NOMO-1 treated with dmso at 0.1 percent for 144 hours (cell line): ENCODE results near the gene LCP2.
"Not testable (repeated sequence)": the region's sequence is repeated elsewhere in the genome, so short reads cannot be mapped to it uniquely, and the experiment has no call there.

Source experiments
- DNase-seq: peaks from one replicate; lab custom pipeline; 2025; ENCODE audit not compliant: unreplicated experiment; lab: John Stamatoyannopoulos, UW

The LCP2 gene

DNA sequence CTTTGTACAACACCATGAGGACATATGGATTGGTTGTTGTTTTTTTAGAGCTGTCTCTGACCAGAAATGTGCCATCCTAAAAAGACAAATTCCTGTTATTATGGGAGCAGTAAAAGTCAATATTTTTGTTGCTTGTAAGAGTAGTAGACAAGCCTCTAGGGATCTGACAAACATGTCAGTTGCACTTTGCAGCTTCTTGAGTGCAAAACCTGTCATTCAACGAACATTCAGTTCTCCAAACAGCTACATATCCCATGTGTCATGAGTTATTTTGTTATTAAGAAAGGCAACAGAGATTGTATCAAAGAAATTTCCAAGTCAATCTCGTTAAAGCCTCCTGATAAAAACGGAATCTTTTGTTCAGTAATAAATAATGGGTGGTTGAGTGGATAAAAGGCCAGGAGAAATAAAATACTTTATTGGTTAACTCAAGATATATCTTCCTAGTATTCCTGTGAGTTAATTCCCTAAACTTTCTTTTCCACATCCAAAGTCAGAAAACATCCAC, 46.7 kb downstream of the LCP2 start:
- no peak for DNase-seq

DNA sequence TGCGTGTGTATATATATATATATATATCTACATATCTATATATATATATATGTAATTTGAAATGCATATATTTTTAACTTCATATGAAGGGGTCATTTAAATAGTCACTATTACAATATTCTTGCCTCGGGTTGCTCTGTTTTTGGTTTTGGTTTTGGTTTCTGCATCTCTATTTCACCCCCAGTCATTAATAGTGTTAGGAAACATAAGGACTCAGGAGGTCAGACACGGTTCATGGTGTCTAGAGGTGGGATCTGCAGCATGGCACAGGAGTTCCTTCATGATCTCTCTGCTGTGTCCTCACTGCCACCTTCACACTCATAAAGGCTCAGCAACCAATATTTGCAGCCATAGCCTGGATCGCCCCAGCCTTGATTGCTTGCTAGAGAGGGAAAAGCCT, 48.2 kb downstream of the LCP2 start:
- DNase-seq = no peak

DNA sequence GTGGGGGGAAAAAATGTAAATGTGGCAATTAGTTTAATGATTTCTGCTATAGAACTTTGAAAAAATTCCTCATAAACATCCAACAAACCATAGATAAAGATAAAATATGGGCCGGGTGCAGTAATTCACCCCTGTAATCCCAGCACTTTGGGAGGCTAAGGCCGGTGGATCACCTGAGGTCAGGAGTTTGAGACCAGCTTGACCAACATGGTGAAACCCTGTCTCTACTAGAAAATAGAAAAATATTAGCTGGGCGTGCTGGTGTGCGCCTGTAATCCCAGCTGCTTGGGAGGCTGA, 48.7 kb downstream of the LCP2 start:
- DNase-seq = not testable (repeated sequence)

DNA sequence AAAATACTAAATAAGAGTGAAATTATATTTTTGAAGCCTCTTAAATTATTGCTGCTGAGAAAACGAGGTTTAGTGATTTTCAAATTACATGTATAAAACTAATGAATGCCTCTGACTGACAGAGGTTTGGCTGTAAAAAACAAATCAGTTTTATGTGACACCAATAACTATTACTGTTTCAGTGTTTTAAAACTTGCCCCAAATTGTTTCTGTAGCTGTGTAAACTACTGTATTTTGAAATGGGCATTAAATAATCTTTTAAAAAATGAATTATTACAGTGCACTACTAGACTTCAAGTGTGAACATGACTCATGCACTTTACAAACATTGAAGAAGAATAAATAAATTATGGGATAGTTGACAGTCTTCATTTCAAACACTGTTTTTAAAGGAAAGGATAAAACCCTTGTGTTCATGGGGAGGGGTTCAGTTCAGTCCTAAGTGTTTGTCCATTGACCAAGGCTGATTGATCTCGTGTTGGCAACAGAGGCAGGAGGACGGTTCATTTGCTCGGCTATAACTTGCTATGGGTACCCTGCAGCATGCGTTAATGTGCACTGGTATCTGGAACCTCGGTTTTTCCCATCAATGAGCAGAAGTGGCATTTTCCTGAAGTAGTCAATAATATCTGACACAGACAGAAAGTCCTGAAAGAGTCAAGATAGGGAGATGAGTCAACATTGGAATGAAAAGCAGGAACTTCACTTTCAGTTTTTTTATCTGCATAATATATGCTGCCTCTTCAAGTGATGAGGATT, 49.2 kb downstream of the LCP2 start:
- DNase-seq = no peak

DNA sequence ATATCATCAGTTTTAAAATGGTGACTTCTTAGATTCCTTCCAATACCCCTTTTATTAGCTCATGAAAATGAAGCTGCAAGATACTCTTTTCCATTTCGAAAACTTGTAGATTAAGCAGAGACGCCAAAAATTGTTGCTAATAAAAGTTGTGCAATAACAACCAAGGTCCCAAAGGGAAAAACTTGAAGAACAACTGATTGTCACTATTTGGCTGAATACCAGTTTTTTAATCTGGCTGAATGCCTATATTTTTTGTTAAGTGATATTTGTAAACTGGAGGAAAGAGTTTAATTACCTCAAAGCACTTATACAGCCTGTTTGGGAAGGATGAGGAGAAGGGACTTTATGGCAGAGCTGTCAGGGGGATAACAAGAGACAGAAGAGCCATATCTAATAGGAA, 50.2 kb downstream of the LCP2 start:
- no peak for DNase-seq

DNA sequence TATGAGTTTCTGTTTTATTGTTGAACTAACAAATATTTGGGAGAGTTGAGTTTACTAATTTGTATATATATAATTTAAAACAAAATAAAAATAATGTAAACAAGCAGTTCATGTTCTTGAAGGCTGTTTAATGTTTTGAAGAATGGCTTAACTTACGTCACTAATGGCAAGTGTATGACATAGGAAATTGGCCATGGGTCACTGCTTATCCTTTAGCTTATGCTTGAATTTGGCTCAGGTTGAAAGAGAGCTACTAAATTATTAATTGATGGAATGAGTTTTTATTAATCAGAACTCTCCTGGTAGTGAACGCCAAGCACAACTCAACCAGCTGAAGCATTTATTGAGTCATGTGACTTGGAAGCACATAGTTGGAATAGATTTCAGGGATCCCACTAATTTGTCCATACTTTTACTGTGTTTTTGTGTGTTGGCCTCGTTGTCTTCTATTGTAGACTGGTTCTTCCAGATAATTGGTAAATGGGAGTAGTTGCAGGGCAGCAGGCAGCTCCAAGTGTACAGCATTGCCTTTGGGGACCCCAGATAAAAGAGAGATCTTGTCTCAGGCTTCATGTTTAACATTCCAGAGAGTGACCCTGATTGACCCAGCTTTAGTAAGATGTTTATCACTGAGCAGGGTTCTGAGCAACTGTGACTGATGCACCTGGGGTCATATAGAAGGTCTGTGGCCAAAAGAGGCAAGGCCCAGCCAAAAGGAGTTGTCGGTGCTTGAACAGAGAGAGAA, 51.3 kb downstream of the LCP2 start:
- no peak for DNase-seq

DNA sequence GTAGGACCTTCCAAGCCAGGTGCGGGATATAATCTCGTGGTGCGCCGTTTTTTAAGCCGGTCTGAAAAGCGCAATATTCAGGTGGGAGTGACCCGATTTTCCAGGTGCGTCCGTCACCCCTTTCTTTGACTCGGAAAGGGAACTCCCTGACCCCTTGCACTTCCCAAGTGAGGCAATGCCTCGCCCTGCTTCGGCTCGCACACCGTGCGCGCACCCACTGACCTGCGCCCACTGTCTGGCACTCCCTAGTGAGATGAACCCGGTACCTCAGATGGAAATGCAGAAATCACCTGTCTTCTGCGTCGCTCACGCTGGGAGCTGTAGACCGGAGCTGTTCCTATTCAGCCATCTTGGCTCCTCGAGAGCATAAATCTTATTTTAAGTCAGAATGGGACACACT, 52.1 kb downstream of the LCP2 start:
- DNase-seq = not testable (repeated sequence)

DNA sequence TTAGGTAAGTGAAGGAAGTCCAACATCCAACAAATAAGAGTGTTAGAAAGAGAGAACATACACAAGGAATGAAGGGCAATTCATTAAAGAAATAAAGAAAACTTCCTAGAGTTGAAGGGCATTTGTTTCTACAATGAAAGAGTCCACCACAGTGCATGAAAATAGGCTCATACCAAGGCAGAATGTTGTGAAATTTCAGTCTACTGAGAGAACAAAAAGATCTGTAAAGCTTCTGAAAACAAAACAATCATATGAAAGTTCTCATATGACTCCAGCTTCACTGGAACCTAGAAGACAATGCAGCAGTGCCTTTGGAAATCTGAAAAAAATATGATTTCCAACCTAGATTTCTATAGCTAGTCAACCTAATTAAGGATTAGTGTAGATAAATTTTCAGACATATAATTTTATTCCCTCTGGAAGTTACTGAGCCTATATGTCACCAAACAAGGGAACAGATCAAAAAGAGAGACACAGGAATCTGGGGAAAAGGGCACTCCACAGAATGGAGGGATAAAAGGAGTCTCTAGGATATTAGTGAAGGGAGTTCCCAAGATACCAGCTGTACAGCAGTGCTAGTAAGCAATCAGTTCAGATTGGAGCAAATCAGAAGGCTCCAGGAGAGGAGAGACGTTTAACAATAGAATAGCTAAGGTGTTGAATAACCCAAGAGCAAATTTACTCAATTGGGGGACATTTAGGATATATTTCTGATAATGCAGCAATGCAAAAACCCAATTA, 59.0 kb downstream of the LCP2 start:
- no peak for DNase-seq

DNA sequence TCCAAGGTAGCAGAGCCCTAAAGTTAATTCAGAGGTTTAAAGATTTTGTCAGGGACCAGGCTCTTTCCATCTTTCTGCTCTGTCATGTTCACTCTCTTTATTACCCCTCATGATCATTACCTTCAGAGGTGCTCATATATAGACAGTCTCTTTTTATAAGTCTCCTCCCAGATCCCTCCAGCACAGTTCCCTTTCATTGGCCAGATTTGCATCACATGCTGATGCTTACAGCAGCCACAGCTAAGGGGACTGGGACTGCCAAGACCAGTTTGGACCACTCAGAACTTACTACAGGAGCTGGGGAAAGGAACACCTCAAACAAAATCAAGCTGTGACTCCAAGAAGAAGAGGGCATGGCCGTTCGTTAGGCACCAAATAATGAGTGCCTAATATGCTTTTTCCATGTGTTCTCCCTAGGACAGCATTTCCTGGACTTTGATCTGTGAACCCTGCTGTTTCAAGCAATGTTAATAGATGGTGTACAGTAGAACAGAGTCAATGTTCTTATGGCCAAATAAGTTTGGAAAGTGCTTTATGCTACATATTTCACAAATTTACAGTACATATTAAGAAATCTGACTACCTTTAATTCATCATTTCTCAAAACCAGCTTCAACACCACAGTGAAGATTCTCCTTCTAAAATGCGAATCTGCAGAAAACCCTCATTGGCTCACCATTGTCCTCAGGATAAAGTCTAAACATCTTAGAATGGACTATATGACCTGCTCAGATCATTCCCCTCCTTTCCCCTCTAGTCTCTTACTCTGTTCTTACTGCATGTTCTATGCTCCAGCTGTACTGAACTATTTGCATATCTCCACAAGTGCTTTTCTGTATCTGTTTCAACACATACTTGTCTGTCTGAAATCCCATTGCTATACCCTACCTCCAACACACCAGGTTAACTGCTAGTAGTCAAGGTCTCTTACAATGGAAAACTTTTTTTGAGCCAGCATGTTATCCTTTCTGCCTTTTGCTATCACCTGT, 61.4 kb downstream of the LCP2 start:
- DNase-seq = no peak

DNA sequence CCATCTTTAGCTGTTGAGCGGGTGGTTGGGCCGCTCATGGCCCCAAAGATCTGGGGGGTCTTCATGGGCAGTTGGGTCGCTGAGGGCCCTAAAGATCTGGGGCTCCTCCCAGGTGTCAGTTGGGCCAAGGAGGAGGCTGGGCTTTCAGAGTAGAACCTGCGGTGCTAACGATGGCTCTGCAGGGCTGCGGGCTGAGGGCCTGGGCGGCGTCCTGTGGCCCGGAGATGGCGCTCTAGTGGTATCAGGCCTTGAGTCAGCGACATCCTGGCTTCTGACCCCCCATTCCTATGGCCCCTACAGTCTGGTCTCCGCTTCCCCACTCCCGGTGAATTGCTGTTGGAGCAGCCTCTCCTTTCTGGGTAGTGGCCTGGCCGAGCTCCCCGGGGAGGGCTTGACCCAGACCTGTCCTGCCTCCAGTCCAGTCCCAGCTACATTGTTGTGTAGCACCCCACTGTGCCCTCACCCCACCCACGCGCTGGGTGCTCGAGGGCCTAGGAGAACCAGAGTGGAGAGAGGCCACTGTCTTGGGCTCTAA, 64.2 kb downstream of the LCP2 start:
- DNase-seq = no peak

DNA sequence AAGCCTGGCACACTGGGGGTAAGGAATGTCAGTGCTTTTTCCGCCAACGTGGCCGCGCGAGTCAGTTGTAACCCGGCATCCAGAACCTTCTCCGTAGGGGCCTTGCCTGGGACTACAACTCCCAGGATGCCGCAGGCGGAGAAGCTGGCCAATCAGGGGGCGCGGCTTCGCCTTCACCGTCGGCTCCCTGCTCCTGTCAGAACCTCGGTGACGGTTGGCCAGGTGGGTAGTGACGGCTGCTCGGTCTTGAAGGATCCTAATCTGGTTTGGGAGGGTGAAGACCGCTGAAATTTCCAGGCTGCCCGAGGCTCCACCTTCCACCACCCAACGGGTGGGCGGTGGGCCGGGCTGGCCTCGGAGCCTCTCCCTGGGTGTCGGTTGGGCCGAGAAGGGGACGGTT, 64.8 kb downstream of the LCP2 start, which contains the start of gene C5orf58:
Gene C5orf58 (plus strand): TSS at position 200 of the 400 bp plus-strand sequence. CDS start 1,992 bp downstream, outside the sequence.
- DNase-seq = no peak

DNA sequence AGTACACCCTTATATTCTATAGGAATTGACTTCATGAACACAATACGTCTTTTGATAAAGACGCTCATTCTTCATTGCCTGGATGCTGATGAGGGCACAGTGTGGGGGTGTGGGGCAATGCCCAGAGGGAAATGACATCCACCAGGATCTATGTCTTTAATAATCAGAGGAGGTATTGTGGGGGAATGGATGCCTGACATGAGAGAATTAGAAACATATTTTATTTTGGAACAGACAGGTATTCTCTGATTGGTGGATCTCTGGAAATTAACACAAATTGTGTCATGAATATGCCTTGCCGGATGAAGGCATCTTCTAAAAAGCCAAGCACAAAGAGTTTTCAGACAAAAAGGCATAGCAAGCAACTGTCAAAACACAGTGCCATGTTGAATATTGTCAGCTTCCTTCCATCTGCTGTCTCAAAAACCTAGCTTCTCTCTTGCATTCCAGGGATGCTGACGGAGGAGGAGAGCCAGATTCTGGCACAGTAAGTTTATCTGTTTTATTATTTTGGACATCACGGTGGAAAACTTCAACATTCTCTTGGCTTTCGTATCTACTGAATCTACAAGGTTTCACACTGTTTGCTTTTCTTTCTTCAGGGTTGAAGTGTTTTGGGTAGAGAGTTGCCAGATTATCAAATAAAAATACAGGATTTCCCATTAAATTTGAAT, 68.7 kb downstream of the LCP2 start:
- no peak for DNase-seq

DNA sequence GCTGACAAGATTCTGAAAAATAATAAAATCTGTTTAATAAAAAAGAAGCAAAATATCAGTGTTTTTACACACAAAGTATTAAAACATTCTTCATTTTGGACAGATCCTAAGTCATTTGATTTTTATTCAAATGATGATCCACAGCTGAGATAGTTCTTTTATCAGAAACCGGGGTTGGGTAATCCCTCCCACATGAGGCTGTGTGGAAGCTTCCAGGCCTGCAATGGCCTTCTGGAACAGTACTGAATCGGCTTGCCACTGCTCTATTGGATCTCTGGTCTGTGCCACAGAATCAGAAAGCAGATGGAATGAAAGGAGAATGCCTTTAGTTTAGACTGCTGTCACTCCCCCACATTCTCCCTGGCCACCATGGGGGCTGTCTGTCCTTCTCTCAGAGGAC, 70.9 kb downstream of the LCP2 start:
- DNase-seq = no peak

DNA sequence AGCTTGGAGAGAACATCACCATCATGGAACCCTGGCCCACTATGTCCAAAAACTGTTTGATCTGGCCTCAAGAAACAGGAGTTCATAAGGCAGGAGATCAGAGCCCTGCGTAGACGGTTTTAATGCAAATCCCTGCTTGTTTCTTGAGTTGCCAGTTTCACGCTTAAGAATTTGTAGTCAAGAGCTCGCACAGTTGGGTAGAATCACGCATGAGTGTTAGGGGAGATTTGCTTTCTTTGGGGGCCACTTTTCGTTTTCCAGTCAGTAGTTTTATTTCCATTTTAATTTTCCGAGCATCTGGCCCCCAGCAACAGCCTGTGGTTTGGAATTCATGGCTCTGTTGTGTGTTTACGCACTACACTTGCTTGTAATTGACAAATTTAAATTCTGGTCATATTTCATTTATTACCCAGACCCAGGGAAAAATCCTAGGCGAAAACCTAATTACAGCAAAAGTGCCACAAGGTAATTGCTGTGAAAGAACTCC, 71.4 kb downstream of the LCP2 start:
- DNase-seq = no peak

DNA sequence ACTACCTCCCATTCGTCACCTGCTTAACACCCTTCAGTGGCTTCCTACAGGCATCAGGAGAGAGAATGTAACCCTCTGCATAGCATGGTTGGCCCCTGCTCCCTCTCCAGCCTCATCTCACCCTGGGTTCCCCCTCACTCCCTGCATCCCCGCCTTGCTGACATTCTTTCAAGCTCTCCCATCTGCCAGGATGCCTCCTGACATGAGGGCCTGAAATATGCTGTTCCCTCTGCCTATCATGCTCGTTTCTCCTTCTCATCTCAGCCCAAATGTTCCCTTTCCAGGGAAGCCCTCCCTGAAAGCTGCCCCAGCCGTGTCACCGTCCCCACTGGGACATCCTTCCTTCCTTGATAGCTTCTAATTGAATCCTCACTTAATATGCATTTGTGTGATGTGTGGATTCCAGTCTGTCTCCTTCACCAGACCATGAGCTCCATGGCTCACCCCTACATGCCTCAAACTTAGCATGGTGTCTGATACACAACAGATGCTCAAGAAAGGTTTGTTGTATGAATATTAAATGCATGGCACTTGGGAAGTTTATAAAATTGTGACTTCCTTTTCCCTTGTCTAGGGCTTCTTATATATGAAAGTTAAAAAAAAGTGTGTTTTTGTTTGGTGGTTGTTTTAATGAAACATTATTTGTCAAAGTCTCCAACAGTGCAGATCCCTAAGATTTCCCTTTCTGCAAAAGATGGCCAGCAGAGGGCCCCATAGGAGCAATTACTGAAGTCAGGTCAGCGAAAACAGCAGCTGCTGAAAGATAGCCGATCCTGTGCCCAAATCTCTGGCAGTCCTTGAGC, 72.0 kb downstream of the LCP2 start:
- DNase-seq = peak; percentile 40

DNA sequence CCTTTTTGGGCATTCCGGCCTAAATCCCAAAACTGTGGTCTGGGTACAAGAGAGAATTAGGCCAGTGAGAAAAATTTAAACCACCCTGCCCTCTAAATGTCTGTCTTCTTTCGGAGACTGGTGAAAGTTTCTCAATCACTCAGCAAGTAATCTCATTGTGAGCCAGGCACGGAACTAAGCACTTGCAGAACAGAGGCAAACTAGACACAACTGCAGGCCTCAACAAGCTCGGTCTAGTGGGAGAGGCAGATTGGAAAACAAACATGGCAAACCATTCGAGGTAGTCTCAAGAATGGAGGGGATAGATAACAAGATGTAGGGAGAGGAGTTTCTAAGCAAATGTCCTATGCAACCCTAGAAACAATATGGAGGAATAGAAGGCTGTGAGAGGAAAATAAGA, 73.7 kb downstream of the LCP2 start:
- DNase-seq = no peak

DNA sequence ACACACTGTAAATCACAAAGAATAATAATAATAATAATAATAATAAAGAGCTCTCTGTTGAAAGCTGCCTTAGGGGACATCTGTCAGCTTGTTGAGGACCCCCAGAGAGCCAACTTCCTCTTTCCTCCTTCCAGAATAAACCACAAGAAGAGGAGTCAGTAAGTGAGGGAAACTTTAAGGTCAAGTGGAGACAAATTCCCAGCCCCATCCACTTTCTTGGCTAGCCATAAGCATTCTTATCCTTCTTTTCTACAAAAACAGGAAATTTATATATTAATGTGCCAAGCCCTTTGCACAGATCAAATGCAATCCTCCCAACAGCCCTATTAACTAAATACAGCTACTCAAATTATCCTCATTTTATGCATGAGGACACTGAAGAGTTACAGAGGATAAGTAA, 74.2 kb downstream of the LCP2 start:
- no peak for DNase-seq

DNA sequence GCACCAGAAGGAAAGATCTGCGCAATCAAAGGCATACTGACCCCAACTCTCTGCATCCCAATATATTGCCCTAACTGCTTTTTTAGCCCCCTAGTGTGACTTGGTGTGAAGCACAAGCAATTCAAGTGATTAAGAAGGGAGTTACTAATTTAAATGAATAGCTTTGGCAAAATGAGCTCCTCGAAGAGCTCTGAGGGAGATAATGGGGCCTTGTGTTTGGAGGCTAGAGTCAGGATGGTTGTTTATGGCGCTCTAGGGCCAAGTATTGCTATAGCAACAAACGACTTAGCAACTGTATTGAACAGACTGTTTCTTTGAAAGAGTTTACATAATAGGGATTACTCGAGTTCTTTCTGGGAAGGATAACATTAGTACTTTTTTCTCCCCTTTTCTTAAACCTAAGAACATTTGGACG, 76.2 kb downstream of the LCP2 start:
- no peak for DNase-seq

DNA sequence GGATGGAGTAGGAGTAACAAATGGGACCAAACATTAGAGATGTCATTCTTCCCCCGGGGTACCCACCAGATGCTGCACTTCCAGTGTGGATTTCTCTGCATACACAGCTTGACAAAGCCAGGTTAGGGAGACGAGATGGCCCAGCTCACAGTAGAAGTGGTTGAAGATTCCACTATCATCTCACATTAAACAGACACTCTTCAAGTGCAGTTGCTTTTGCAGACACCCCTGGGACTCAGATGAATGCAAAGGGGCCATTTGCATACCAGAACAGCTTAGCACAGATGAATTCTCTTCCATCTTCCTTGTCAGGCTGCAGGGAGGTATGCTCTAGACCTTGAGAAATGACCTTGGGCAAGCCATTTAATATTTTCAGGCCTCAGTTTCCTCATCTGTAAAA, 77.4 kb downstream of the LCP2 start:
- DNase-seq = no peak
